K562 (cell line): ENCODE data around the gene ACRBP. TPM values are rescaled to one million over a fixed set of nuclear protein-coding genes. Genes with fewer than 3 reads are reported as not detected.

ENCODE experiments used
- ATAC-seq: fragments of 200-7000 bp; cut with Tn5 transposase; 3 replicates; pipeline ENCODE4 v1.9.1; 2020; ENCODE audit warnings: moderate library complexity
- BruUV-seq: library from RNA; stranded (reverse); fragments of 400-500 nt; replicated peaks from 2 replicates; lab custom pipeline; 2021; lab: Mats Ljungman, UMichigan
- CTCF ChIA-PET: fragments of 300-600 bp; formaldehyde crosslinking; extraction: SDS; loops from one replicate; lab custom pipeline; 2021; ENCODE audit warnings: low intra/inter-chr PET ratio; lab: Yijun Ruan, JAX
- POLR2A ChIA-PET: fragments of 300-600, 350-650 bp; sonication (Branson Sonifier 250); formaldehyde crosslinking; extraction: SDS; loops from one replicate; lab custom pipeline; 2021; ENCODE audit warnings: antibody characterized with exemption, inconsistent platforms; lab: Yijun Ruan, JAX
- DNase-seq, 4 experiments: peaks; one replicate each; pipeline versions ENCODE4 v3.0.0 to v3.0.0-alpha.2; 2011 to 2018; ENCODE audit warnings: low spot score in 3 of 4, mixed read lengths in 3 of 4; ENCODE audit errors: extremely low read depth in 1 of 4
- FAIRE-seq: peaks from 2 replicates; lab custom pipeline; 2011; peaks lifted over from hg19 to GRCh38; lab: Jason Lieb, UNC
- H2AFZ ChIP-seq: 2 replicates; pipeline ENCODE4 v1.6.0; 2011; ENCODE audit warnings: low read depth, low read length, control low read depth, inconsistent platforms
- H3K27ac ChIP-seq: fragments of 200-600 bp; 3 replicates; pipeline ENCODE4 v1.8.0; 2011; ENCODE audit warnings: low read depth, mild to moderate bottlenecking, control low read depth, inconsistent platforms, low read length, moderate library complexity, mixed read lengths; ENCODE audit errors: extremely low read depth
- H3K27me3 ChIP-seq, 2 experiments: fragments of 300-600 bp in 1 of 2; 2 replicates in 1 of 2; 3 replicates in 1 of 2; pipeline versions ENCODE4 v1.6.0 to v1.8.0; 2011; ENCODE audit warnings: inconsistent platforms in 2 of 2, low read length in 2 of 2, mild to moderate bottlenecking in 1 of 2, mixed read lengths in 1 of 2, moderate library complexity in 1 of 2; ENCODE audit not compliant: control insufficient read depth in 2 of 2, insufficient read depth in 2 of 2
- H3K36me3 ChIP-seq: fragments of 300-600 bp; 3 replicates; pipeline ENCODE4 v1.8.0; 2011; ENCODE audit warnings: mild to moderate bottlenecking, low read length, inconsistent platforms; ENCODE audit not compliant: control insufficient read depth, insufficient read depth
- H3K4me1 ChIP-seq, 2 experiments: fragments of 200-600 bp in 1 of 2; replicated peaks in 1 of 2; 2 replicates in 1 of 2; 3 replicates in 1 of 2; pipeline versions ENCODE4 v1.5.1 to v1.8.0; 2011; ENCODE audit warnings: inconsistent platforms in 2 of 2, low read length in 2 of 2, mild to moderate bottlenecking in 1 of 2, mixed read lengths in 1 of 2, moderate library complexity in 1 of 2; ENCODE audit not compliant: control insufficient read depth in 2 of 2, insufficient read depth in 2 of 2
- H3K4me2 ChIP-seq: 2 replicates; pipeline ENCODE4 v1.6.1; 2011; ENCODE audit warnings: low read length, control low read depth, inconsistent platforms, mixed read lengths; ENCODE audit not compliant: insufficient read depth
- H3K4me3 ChIP-seq: fragments of 200-600 bp; sonication (generic), shearing (Covaris generic); 2 replicates; pipeline ENCODE4 v1.5.1; 2016; ENCODE audit warnings: control low read depth, inconsistent platforms
- H3K79me2 ChIP-seq: fragments of 200-600 bp; 3 replicates; pipeline ENCODE4 v1.8.0; 2011; ENCODE audit warnings: low read length, inconsistent platforms; ENCODE audit not compliant: control insufficient read depth, insufficient read depth
- H3K9ac ChIP-seq, 2 experiments: 2 replicates each; pipeline versions ENCODE4 v1.6.0 to v1.6.1; 2011; ENCODE audit warnings: low read depth in 2 of 2, low read length in 2 of 2, control low read depth in 1 of 2, inconsistent platforms in 1 of 2, mild to moderate bottlenecking in 1 of 2, mixed read lengths in 1 of 2; ENCODE audit not compliant: insufficient read depth in 1 of 2
- H3K9me1 ChIP-seq: one replicate; pipeline ENCODE4 v1.6.0; 2011; ENCODE audit warnings: inconsistent platforms, mild to moderate bottlenecking, low read length, moderate library complexity; ENCODE audit not compliant: control insufficient read depth, insufficient read depth
- H3K9me3 ChIP-seq: replicated peaks from 2 replicates; pipeline ENCODE4 v1.5.1; 2011; ENCODE audit warnings: low read depth, low read length, inconsistent platforms; ENCODE audit not compliant: control insufficient read depth, insufficient read depth
- H4K20me1 ChIP-seq: replicated peaks from 2 replicates; pipeline ENCODE4 v1.6.1; 2011; ENCODE audit warnings: low read length, inconsistent platforms, mixed read lengths; ENCODE audit not compliant: control insufficient read depth, insufficient read depth
- GABPA ChIP-seq: fragments of 200-800 bp; sonication (Bioruptor generic); conservative IDR thresholded peaks from 2 replicates; pipeline ENCODE4 v1.6.1; 2016; ENCODE audit warnings: low read depth, missing genetic modification characterization, missing compliant biosample characterization
- RBFOX2 ChIP-seq: fragments of 200-400 bp; formaldehyde crosslinking; IDR thresholded peaks from 2 replicates; pipeline ENCODE4 v1.6.1; 2017; ENCODE audit warnings: low read depth, mild to moderate bottlenecking, low read length, moderate library complexity
- THRB ChIP-seq: fragments of 450-650 bp; formaldehyde crosslinking; conservative IDR thresholded peaks from 2 replicates; pipeline ENCODE4 v1.4.0; 2022; ENCODE audit warnings: mild to moderate bottlenecking, missing genetic modification characterization
- TRIM24 ChIP-seq, 2 experiments: fragments of 450-650 bp; IDR thresholded peaks; 2 replicates each; pipeline ENCODE4 v1.6.1; 2016
- WGBS: fragments of 100-300 bp; shearing (Covaris generic); methylation state at CpG from one replicate; pipeline ENCODE4 v1.1.6; 2016; ENCODE audit warnings: low coverage, mixed read lengths; ENCODE audit not compliant: insufficient coverage; ENCODE audit errors: missing lambda C conversion rate; 5-methylcytosine and 5-hydroxymethylcytosine counted together
- in situ Hi-C: fragments of 300-500 bp; cut with MboI; formaldehyde crosslinking; loops from 4 replicates; pipeline ENCODE4 v1.15.0; 2018; ENCODE audit warnings: inconsistent platforms, mixed read lengths
- intact Hi-C: fragments of 100-400 bp; cut with micrococcal nuclease; formaldehyde crosslinking; loops from 2 replicates; pipeline ENCODE4 v1.14.2; 2022
- polyA plus RNA-seq, 8 experiments: library from polyadenylated mRNA; depleted of rRNA in 4 of 8; stranded (reverse) in 5 of 8; unstranded in 3 of 8; fragments of >200 nt; fragmentation: Nextera tagmentation in 2 of 8; fragmentation: Illumina TruSeq in 1 of 8; extraction: Ambion mirVana in 2 of 8; extraction: Trizol in 1 of 8; gene quantifications; 2 replicates each; pipeline versions ENCODE4 v1.2.1 to v1.2.3, GENCODE V29; 2011 to 2014; ENCODE audit warnings: inconsistent platforms in 1 of 8, missing spikeins in 1 of 8
- total RNA-seq, 7 experiments: library from RNA; depleted of rRNA in 6 of 7; stranded (reverse); fragments of >200 nt in 6 of 7; fragmentation: Illumina TruSeq in 2 of 7; extraction: Trizol in 2 of 7; gene quantifications; 2 replicates each; pipeline versions ENCODE4 v1.2.1 to v1.2.3, GENCODE V29; 2011 to 2021; ENCODE audit warnings: low replicate concordance in 1 of 7

Gene ACRBP
- total and polyA plus RNA-seq, 9 of the 15 experiments (the other 6 are each of a cell fraction or from before 2014, with no cell fraction given) = 3.1 to 31.8 (median 8.4) TPM

- intact Hi-C loops = no loop called here
- Histone ChIP-seq H3K4me2 (no peak overlapping the region), H3K9me3 (no peaks in the 10 kb centered on the region), H3K4me1 (peaks cover 2 to 9% of the 10 kb centered on the region in 2 experiments; a peak in 4 of 5 replicates), H3K4me3 (no peak overlapping the region), H3K27me3 (no peaks in the 10 kb centered on the region), H3K9me1 (no peaks in the 10 kb centered on the region), H3K9ac (no peak overlapping the region; a peak in 2 of 4 replicates), H3K36me3 (peaks cover 25% of the 10 kb centered on the region; the same call in 2 of the 3 replicates), H3K27ac (no peak overlapping the region), H4K20me1 (no peaks in the 10 kb centered on the region), H2AFZ (no peak overlapping the region), H3K79me2 (peaks cover 19% of the 10 kb centered on the region)
- no TSS peak for BruUV-seq
- ChIA-PET CTCF (no interaction called here), POLR2A (no interaction called here)
- DNase-seq = no peak
- in situ Hi-C loops = no loop called here
- 94% methylated on average over 12 of the region's 29 CpGs for WGBS
- TF ChIP-seq RBFOX2 (peak; percentile 41; the same call in 1 of the 2 replicates), TRIM24 (IDR thresholded peaks at IDR 0.05) (no peak), THRB (CRISPR knock-in tag) (no peak), GABPA (no peak)
- no peak for ATAC-seq
- no peak for FAIRE-seq
Observed at GRCh38 chr12:6620885-6621274, 26.4 kb downstream of the ACRBP start.
